GM21360 (cell line): ENCODE data around the gene WDFY4.
A peak's percentile ranks its signal among the peaks of the same experiment; 100 is the strongest.

Experiments
- ATAC-seq: cut with Tn5 transposase; IDR thresholded peaks from one replicate; pipeline ENCODE4 v1.9.1; 2021; ENCODE audit warnings: mild to moderate bottlenecking, moderate library complexity; ENCODE audit not compliant: unreplicated experiment

The WDFY4 gene

DNA sequence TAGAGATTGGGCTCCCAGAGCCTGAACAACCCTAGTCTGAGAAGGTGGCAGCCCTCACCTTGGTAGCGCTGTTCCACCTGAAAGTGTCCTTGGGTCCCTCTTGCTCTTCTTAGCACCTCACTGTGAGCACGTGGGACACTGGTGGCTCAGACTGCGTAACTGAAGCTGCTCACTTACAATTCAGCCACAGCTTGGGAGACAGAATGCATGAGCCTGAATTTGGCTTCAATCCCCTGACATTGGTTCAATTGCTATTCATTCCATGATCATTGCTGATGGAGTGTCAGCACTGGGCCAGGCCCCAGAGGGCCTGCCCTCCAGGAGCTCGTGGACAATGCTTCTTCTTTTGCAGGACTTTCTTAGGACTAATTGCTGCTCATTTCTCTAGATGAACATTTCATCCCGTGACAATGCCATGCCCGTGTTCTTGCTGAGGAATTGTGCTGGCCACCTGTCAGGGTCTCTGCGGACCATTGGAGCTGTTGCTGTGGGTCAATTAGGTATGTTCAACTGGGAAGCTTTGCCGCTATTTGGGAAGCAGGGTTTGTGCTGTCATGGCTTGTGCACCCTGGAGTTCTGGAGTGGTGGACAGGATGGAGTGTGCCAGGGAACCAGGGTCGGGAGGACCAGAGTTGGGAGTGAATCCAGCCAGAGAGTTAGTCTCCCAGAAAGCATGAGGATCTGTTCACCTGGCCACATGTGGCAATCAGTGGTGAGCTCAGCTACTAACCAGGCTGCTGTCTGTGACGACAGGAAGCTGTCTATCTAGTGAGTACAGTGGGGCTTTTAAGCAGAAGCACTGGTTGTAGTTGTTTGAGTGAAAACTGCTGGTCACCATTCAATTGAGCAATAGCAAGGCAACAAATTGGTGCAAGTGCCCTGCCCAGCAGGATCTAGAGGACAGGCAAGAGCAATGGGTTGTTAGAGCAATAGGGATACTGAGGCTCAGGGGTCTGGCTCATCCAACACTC is 105.1 kb downstream of the WDFY4 start:
- ATAC-seq = no peak

DNA sequence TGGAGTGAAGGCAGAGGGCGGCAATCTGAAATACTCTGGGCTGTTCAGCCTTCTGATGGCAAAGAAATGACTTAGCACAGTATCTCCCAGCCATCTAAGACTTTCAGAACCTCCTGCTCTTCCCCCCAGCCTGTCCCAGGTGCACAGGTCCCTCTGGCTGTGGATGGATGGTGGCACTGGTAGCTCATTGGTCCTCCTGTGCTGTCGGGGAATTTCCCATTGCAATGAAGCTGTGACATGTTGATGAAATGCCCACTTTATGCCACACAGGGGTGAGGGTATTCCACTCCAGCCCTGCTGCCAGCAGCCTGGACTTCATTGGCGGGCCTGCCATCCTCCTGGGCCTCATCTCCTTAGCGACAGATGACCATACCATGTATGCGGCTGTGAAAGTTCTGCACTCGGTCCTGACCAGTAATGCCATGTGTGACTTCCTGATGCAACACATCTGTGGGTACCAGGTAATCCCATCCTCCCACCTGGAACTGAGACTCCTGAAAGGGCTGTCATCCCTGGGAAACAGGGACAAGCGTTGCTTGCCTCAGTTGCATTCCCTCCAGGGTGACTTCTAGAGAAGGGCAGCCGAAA is 105.9 kb downstream of the WDFY4 start:
- no peak for ATAC-seq

DNA sequence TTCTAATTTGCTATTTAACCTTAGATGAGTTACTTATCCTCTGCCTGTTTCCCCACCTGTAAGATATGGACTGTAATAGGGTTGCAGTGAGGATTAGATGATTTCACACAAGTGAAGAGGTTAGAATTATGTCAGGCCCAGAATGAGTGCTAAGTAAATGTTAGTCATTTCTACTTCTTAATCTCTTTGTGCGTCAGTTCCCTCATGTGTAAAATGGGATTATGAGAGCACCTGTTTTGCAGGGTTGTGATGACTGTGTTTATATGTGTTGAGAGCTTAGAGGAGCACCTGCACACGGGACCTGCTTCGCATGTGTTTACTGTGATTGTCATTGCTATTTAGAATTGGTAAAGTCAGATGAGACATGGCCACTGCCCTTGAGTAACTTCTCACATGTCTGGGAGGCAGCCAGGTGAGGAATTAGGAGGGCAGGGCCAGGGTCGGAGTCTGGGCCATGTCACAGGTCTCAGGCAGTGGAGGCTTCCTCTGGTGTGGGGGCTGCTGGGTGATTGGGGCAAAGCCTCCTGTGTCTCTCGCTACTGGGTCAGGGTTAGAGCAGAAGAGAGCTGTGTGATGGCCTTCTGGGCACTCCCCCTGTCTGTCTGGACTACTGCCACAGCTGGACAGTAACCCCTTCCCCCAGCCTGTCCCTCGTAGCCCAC is 106.7 kb downstream of the WDFY4 start:
- ATAC-seq = no peak

DNA sequence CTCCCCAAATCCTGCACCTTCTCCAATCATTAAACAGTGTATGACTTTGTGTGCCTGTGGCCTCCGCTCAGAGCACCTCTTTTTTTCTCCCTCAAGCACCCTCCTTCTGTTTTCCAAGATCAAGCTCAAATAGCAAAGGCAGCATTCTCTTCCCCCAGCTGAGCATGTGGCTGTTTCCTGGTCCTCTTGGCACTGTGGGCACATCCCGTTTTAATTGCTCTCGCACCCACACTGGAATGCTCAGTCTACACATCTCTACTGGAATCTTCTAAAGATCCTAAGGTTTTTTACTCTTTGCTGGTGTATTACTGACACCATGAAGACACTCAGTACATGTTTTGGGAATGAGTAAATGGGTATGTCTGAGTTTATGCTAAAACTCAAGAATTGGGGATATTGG is 107.4 kb downstream of the WDFY4 start:
- ATAC-seq = no peak

DNA sequence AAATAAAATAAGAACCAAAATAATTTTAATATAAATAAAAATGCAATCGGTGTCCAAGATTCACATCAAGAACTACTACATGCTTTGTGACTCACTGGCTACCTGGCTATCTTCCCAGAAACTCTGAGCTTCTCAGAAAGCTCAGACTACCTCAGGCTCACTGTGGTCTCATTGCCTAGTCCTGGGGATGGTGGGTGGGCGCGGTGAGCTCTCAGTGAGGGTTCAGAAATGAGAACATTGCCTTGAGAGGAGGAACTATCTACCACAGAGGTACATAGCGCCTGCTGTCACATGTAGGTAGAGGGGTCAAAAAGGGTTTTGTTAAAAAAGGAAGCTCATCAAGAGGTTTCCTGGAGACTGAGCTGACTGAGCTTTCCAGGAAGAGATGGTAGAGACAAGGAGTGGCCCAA is 108.0 kb downstream of the WDFY4 start:
- ATAC-seq = no peak

DNA sequence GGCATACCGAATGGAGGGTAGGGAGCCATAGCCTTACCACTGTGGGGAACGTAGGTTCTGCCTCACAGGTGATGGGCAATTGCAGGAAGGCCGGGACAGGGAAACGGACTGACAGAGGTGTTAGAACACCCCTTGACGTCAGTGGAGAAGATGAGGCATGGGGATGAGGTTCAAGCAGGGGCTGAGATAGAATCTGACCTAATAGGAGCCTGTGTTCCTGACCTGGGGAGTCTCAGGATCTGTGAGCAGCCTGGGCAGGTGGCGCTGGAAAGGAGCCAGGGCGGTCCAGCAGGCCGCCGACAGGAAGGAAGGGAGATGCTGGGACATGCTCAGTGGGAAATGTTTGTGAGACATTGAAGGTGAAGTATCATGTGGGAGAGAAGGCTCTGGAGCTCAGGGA is 109.4 kb downstream of the WDFY4 start:
- ATAC-seq = no peak

DNA sequence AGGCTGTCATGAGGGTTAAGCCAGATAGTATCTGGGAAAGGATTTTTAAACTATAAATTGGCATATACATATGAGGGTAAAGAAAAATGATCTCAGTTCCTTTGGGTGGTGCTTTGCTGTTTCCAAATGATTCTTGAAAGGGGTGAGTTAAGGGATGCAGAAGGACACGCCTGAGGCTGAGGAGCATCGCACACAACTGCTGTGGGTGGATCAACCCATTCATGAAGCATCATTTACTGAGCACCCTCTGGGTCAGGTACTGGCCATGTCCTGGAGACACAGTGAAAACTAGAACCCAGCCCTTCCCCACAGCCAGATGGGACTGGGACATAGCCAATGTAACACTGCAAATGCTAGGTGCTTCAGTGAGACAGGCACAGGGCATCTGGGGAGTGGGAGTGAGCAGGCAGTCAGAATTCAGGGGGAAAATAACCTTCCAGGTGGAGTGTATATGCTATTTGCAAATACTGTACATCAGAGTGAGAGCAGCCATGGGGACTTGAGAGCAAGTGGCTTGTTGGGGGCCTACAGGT is 112.1 kb downstream of the WDFY4 start:
- no peak for ATAC-seq

DNA sequence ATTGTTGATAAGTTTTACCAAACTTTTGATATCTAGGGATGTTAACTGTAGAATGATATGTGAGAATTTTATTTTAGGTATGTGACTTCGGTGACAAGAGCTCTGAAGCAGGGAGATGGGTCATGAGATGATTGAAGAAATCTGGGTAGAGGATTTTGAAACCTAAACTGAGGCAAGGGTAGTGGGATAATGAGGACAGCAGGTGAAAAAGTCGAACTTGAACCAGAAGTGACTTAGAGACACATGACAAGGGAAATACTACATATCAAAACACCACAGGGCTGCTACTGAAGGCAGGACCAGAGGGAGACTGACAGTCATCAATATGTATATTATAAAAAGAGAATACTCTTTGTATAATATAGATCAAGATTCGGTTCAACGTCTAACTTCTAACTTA is 113.2 kb downstream of the WDFY4 start:
- ATAC-seq = no peak

DNA sequence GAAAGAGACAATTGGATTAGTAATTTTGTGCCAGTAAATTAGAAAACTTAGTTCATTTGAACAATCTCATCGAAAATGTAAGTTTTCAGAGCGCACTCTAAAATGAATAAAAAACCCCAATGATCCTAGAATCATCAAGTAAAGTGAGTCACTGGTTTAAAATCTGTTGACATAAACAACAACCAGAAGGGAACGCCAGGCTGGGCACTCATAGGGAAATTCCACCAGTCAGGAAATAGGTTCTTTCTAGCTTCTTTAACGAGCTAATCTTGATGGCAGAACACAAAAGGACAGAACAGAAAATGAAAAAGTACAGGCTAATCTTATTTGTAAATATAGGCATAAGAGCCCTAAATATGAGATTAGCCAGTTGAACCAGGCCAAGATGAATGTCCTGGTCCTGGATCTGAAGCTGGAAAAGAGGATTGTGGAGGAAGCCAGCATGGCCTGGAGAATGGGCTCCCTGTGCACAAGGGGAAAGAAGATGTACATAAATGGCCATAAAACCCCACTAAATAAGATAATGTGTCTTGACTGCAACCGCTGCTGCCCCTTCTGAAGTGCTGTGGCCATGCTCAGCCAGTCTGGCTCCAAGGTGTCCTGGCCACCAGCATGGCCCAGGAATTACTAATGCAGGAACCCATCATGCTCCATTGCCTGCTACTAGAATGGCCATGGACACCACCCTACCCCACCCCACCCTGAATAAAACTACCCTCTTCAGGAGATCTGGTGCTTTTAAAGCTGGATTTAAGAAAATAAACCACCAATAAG is 114.0 kb downstream of the WDFY4 start:
- ATAC-seq = no peak

DNA sequence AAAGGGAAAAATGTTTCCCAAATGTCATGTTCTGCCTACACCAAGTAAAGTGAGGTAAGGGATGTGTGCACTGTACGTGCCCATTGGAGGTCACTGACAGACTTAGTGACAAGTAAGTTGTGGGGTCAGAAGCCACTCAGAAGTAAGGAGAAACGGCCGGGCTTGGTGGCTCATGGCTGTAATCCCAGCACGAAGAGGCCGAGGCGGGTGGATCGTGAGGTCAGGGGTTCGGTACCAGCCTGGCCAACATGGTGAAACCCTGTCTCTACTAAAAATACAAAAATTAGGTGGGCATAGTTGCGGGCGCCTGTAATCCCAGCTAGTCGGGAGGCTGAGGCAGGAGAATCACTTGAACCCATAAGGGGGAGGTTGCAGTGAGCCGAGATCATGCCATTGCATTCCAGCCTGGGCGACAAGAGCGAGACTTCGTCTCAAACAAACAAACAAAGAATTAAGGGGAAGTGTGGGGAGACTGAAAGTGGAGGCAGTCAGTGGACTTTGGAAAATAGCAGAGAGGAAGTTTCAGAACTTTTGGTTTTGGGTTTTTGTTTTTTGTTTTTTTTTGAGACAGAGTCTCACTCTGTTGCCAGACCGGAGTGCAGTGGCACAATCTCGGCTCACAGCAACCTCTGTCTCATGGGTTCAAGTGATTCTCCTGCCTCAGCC is 114.8 kb downstream of the WDFY4 start:
- no peak for ATAC-seq

DNA sequence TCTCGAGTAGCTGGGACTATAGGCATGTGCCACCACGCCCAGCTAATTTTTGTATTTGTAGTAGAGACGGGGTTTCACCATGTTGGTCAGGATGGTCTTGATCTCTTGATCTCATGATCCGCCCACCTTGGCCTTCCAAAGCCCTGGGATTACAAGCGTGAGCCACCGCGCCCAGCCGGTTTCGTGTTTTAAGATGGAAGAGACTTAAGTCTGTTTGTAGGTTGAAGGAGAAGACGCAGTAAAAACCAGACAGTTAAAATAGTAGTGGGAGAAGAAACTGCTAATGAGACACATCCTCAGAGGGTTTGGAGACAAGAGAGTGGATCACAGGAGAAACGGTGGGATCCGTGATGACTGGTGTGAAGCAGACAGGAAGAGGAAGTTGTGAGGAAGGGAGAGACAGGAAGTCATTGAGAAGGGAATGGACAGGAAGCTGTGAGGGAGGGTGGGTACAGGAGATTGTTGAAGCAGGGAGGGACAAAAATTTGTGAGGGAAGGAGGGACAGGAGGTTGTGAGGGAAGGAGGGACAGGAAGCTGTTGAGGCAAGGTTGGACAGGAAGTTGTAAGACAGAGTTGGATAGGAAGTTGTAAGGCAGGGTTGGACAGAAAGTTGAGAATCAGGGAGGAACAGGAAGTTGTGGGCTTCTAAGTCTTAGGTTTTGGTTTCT is 115.5 kb downstream of the WDFY4 start:
- no peak for ATAC-seq

DNA sequence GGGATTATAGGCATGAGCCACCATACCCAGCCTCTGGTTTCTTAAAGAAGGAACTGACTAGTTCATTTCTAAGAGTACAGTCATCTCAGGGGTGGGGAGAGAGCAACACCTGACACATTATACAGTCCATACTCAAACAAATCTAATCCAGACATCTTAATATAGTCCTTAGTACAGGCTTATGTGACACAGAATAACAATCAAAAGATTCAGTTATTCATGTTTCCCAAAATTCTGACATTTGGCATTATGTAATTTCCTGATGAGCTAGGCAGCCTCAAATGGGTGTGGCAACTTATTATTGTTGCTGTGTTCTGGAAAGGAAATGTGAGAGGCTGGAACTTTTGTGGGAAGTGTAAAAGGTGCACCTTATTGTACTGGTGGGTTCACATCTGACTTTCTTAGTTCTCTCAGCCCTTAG is 116.3 kb downstream of the WDFY4 start:
- ATAC-seq = no peak

DNA sequence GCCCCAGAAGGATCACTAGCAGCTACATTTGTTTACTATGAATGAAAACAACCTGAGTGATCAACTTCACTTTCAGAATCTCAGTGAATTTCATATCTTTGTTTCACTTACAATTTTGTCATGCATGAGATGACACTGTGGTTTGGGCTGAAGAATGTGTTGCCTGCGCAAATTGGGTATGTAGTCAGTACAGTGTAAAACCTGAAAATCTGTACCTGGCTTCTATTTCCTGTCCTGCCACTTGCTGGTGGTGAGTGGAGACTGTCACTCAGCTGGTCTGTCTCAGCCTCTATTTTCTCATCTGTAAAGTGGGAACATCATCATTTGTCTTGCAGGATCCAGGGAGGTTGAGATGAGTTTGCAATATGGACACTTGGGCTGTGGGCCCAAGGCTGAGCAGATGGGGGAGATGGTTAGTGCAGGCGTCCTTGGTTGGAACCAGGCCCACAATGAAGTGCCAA is 118.0 kb downstream of the WDFY4 start:
- peak; percentile 87 for ATAC-seq

DNA sequence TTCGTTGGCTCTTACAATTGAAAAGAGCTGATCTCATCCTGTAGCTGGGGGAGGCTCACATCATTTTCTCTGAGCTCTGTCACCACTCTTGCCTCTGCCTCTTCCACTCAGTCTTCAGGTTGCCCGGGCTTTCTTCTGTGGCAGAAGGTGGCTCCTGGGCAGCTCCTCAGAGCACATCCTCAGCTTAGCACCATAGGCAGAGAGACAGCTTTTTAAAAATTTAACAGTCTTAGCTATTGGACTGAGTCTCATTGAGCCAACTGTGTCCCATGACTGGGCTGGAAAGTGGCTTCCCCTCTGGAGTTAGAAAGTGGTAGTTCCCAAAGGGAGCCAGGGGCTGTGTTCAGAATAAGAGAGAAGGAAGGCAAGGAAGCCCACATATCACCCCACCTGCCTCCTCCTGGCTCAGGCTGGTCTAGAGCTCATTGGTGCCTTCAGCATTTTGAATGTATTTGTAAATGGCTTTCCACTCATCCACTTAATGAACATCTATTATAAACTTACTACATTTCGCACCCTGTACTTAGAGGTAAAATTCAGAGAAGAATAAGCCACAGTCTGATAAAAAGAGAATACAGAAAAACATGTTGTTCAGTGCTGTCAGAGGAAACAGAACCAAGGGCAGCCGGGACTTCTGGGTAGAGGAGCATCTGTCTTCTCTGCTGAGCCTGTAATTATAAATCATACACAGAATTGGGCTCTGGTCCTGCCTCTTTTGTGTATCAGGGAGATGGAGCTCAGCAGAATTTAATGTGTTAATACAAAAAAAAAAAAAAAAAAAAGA is 119.3 kb downstream of the WDFY4 start:
- no peak for ATAC-seq

DNA sequence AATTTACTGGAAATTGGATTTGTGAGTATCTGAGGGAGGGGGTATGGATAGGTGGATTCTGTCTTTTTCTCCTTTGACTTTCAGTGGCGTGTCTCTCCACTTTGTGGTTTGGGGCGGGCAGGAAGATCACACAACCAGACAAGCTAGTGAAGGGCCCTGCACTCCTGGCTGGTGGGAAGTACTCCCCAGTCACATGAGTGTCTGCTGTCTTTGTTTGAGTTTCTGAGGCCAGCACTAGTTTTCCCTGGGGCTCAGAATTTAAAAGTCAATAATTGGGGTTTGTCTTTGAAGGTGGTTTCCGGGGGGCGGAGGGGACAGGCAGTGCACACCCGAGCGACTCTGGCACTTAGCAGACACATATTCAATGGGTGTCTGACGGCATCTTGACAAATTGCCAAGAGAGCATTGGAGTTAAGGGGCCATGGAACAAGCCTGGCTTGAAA is 120.1 kb downstream of the WDFY4 start:
- ATAC-seq = no peak

DNA sequence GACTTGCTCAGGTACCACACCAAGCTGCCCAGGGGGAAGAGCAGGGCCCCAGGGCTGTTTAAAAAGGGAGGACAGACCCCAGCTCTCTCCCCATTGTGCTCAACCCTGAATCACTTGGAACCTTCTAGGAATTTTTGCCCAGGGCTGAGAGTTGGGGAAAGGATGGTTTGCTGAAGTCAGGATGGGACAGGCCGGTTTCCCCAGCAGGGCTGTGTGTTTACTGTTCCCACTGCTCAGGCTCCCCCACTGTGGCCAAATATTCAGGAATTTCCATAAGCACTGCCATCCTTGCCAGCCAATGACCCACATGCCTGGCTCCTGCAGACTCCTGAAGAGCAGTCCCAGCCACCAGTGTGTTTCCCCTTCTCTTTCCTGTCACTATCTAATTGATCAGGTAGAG is 120.7 kb downstream of the WDFY4 start:
- ATAC-seq = no peak

DNA sequence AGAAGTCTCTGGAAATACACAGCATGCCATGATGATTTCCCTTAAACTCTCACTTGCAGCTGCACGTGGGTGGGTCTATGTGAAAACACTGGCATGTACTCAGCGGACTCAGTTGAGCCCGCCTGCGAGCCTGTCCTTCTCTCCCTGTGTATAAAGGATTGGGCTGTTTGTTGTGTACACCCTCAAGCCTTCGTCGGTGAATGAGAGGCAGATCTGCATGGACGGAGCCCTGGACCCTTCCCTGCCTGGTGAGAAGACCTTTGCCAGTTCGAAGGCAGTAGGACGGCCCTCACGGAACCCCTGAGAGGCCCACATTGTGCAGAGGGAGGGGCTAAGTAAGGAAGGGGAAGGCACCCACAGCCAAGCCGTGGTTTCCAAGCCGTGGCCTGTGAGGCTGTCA is 121.2 kb downstream of the WDFY4 start:
- no peak for ATAC-seq

DNA sequence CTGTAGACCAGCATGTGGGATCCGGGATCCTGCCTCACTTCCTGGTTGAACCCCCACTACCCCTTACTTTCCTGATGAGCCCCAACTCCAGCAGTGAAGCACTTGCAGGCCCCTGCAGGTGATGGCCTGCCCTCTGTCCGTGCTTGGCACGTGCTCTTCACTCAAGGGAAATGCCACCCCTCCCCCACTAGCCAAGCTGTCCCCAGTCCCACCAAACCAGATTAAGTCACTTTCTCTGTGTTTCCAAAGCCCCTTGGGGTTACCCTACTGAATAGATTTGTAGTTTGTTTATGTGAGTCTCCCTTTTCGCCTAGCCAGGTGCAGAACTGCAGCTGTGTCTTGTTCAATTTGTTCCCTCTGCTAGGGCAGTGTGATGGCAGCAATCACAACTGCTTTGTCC is 121.7 kb downstream of the WDFY4 start:
- no peak for ATAC-seq
